GM21529 (cell line): Measurements from ENCODE around the gene GOLGA6L25.
"Not testable (repeated sequence)": the region's sequence is repeated elsewhere in the genome, so short reads cannot be mapped to it uniquely, and the experiment has no call there.

Source experiments
- ATAC-seq: cut with Tn5 transposase; IDR thresholded peaks from one replicate; pipeline ENCODE4 v1.9.1; 2021; ENCODE audit not compliant: unreplicated experiment

The GOLGA6L25 gene

GRCh38 chr15:28553268-28553667 is at the start of gene GOLGA6L25:
Gene GOLGA6L25, plus strand, starts transcription at chr15:28553568. Its CDS starts 61 bp downstream, at chr15:28553629.
- not testable (repeated sequence) for ATAC-seq

- not testable (repeated sequence) for ATAC-seq
These were observed 45.0 kb upstream of the GOLGA6L25 start for GRCh38 chr15:28508217-28508889.

- ATAC-seq: not testable (repeated sequence)
These were observed 39.2 kb upstream of the GOLGA6L25 start for GRCh38 chr15:28514128-28514527.

- ATAC-seq: not testable (repeated sequence)
These were observed 38.2 kb upstream of the GOLGA6L25 start for GRCh38 chr15:28515208-28515607.

GRCh38 chr15:28532954-28533353 is 20.4 kb upstream of the GOLGA6L25 start, which contains the start of gene GOLGA8G:
Gene GOLGA8G, minus strand, starts transcription at chr15:28532971. Its CDS starts 62 bp downstream, at chr15:28532909.
- ATAC-seq: not testable (repeated sequence)

- ATAC-seq: not testable (repeated sequence)
These were observed 20.0 kb downstream of the GOLGA6L25 start for GRCh38 chr15:28573351-28573750.

- not testable (repeated sequence) for ATAC-seq
These were observed 35.7 kb downstream of the GOLGA6L25 start for GRCh38 chr15:28588977-28589606.

GRCh38 chr15:28589769-28590168 is 36.4 kb downstream of the GOLGA6L25 start:
- not testable (repeated sequence) for ATAC-seq

GRCh38 chr15:28592395-28592794 is 39.0 kb downstream of the GOLGA6L25 start:
- ATAC-seq: not testable (repeated sequence)

GRCh38 chr15:28593424-28594129 is 40.2 kb downstream of the GOLGA6L25 start:
- ATAC-seq: not testable (repeated sequence)

- ATAC-seq: not testable (repeated sequence)
These were observed 44.1 kb downstream of the GOLGA6L25 start for GRCh38 chr15:28597471-28597870.

- ATAC-seq: not testable (repeated sequence)
These were observed 44.8 kb downstream of the GOLGA6L25 start for GRCh38 chr15:28598209-28598608.

GRCh38 chr15:28602152-28602551 is 48.8 kb downstream of the GOLGA6L25 start:
- ATAC-seq: not testable (repeated sequence)
